Ureter (tissue), 1 donor: ENCODE data around the gene ELAVL2. TPM values are rescaled to one million over a fixed set of nuclear protein-coding genes. Genes with fewer than 3 reads are reported as not detected.

Experiments
- DNase-seq: peaks from one replicate; pipeline ENCODE4 v3.0.0-alpha.2; 2020; ENCODE audit warnings: low spot score
- total RNA-seq: library from RNA; stranded (reverse); gene quantifications from one replicate; pipeline ENCODE4 v1.2.4, GENCODE V29; 2023
- donor health status: DM: yes; HTN: yes; CAD: no.

Gene ELAVL2
- total RNA-seq, 1 donor from 2014 or later = 0.29 TPM

DNA sequence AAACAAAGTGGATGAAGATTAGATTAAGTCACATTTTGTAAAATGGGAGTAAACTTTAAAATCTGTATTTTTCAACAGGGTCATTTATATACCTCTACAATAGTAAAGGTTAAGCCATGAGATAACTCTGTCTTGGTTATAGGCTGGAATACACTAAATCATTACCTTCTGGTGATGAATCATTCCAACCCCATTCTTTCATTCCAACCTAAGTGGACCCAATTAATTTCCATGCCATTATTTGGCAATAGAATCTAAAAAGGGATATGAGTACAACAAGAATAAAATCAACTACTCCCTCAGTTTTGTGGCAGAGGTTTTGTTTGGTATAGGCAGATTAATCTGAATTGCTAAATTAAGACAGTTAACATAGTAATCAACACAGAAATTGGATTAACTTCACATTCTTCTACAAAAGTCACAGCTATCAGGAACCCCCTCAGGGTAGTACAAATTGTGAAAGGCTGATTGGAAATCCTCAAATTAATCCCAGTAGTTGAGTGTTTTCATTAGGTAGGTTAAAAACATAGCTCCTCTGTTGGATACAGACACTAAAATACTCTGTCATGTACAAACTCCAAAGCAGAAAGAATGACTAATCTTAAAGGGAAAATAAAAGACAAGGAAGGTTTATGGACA, 54.2 kb downstream of the ELAVL2 start:
- no peak for DNase-seq

DNA sequence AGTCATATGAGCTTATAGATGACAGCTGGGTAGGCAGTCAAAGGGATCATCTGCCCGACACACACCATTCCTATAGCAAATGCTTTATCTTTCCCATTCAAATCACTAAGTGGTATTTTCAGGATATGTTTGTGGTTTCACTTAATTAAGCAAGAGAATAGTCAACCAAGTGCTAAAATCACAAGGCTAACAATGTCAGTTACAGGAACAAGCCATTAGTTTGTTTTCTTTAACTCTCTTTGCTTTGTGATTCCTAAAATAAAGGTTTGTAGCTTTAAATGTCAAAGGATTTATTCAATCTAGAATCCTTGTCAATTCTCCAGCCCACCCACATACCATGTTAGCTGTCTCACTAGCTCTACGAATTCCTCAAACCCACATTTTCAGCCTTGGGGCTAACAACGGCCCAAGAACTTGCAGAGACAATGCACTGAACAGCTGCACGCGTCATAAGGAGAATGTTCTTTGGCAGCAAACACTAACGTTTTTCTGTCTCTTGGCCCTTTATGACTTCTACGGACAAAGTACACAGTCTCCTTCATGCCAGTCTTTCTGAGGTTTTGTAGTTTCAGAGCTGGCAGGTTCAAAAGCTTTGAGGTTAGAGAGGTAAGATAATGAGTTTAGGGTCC, 56.6 kb downstream of the ELAVL2 start:
- no peak for DNase-seq

DNA sequence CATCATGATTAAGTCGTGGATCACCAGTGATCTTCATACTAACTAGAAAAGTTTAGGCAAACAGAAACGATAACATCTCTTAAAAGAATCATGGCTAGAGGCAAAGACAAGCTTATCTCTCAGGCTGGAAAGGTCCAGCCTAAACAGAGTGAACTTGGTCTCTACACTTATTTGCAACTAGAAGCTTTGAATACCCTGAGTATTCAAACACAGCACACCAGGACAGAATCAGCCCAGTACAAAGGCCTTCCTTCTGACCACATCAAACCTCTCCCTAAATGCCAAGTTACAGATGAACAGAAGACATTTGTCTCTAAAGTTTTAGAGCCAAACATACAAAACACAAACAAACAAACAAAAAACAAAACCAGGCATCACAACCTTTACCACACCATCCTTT, 57.2 kb downstream of the ELAVL2 start:
- no peak for DNase-seq

DNA sequence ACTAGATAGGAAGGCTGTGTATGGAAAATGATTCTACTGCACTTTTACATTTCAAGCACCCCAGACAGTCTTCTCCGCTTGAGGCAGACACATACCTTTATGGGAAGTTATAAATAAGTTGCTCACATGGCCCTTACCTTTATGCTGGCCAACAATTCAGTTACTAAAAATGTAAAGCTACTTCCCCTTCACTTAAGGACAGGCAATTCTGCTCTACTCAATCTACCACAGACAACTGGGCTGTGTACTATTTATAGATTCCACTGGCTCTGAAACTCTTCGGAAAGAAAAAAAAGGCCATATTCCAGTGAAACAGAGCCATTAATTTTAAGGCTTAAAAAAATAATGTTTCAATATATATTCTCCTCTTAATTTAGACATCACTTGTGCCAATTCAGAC, 59.4 kb downstream of the ELAVL2 start:
- DNase-seq = no peak

DNA sequence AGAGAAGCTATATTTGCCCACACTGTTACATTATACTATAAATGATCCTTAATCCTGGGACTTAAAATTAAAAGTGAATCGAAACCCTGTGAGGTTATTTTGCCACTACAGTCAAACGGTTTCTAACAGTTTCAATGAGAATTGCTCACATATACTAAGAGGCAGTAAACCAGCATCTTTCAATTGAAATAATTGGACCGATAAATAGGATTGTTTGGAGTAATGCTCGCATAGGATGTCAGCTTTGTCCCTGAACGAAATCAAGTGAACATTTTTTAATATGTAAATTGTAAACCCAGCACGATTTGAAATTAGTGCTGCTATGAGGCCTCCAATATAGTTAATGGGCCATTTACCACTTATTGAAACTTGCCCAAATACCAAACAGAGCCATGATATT, 60.5 kb downstream of the ELAVL2 start:
- no peak for DNase-seq

DNA sequence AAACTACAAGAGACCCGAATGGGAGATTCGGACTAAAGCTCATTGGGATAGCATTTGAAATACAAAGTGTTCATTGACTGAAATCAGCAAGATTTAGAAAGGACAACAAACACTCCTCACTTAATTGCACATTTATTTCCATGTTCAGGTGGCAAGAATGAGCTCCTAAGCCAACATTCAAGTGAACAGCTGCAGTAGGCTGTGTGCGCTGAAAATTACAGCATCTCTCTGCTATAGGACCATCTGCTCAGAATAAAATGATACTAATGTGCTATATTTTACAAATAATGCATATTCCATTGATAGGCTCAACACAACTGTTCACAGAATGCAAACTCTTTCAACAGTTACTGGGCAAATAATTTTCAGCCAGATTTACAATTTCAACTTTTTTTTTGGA, 61.8 kb downstream of the ELAVL2 start:
- no peak for DNase-seq

DNA sequence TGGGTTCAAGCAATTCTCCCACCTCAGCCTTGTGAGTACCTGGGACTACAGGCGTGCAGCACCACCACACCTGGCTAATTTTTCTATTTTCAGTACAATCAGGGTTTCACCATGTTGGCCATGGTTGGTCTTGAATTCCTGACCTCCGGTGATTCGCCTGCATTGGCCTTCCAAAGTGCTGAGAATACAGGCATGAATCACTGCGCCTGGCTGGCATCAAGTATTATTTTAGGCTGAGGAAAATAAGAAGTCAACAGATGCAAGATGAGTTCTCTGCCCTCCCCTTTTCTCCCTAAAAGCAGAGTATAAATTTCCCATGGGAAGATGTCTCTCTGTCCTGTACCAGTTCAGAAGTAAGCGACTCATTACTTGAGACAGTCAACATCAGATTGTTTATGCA, 71.5 kb downstream of the ELAVL2 start:
- no peak for DNase-seq

DNA sequence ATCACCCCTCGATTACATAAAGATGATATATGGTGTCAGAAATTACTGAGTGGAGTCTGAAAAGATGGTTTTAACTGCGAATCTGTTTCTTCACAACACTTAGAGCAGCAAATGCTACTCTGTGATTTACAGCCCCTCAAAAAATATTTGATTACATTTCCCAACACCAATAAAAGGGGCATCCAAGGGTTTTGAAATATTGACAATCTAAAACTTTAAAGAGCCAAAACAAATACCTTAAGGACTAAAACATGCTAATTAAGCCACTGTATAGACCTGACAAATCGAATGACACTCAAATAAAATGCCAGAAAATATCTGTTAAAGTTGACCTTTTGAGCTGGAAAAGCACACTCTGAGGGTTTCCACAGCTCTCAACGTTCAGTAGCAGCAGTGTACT, 73.2 kb downstream of the ELAVL2 start:
- DNase-seq = no peak

DNA sequence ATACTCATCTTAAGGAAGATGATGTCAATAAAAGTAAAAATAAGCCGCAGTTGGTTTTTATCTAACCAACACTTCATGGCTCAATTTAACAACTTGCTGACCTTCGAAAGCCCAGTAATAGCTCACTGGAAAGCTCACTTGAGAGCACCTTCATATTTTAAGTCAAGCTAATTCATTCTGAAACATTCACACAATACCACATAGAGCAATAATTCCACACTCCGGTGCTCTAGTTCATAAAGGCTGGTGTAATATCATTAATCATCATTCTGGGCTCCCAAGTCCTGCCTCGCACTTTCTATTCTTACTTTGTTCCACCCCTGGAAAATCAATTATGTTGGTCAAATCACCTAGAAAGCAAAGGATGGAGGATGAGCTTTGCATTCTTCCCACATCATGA, 74.4 kb downstream of the ELAVL2 start:
- no peak for DNase-seq

DNA sequence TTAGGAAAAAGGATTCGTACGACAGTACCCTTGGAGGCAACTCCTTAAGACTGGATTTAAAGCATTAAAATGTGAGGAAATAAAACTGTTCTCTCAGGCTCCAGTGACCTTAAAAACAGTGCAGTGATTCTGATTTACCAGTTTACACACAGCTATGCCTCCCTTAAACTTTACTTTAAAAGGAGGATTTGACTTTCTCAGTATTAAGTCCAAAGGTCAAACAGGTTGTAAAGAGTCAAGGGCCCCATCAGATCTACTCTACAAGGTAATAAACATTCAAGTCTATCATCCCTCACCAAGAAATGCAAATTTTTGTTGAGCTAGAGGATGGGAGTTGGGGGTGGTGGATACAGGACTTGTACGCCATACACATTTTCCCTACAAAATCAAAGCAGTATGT, 75.2 kb downstream of the ELAVL2 start:
- DNase-seq = no peak

DNA sequence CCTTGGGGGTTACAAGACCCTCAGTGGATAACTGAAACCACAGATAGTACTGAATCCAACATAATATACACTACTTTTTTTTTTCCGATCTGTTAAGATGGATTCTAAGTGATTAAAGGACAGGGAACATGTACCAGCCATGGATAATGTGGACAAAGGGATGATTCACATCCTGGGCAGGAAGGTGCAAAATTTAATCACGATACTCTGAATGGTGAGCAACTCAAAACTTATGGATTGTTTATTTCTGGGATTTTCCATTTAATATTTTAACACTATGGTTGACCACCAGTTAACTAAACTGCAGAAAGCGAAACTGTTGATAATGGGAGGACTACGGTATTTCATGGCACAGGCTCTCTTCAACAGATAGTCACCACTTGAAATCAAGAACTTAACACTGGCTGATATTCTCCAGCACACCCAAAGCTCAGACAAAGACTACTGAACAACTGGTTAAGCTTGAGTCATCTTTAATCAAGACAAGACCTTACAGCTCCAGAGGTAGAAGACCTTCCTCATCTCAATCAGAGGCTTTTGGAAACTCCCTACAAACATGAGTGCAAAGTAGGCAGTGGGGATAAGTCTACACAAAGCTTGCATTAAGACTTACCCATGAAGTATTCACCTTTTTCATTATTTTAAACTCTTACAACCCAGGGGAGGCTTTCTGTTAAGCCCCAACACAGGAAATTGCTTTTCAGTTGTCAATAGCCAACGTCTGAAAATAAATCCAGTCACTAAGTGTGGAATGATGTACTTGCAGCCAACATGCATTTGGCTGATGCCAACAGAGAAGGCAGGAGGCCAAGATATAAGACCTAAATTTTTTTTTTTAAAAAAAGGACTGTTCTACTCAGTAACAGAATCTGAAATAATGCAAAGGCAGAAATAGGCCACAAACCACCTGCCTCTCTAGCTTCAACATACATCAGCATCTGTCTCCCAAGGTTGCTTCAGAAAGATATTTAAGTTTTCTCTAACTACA, 78.7 kb downstream of the ELAVL2 start:
- DNase-seq = no peak

DNA sequence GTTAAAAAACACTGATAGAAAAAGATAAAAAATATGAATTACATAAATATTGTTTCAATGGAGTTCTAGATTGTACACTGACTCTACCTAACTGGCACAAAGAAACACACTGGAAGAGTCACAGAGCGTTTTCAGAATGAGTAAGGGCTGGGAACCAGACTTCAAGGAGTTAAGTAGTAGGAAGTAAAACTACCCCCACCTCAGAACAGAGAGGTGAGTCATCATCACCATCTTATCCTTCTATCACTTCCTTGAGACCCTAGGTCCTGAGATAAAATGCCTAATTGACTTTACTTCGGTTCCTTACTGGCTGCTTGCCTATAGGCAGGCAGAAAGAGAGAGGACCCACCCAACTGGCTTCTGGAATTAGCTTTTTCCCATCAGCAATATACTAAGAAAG, 79.7 kb downstream of the ELAVL2 start:
- no peak for DNase-seq

DNA sequence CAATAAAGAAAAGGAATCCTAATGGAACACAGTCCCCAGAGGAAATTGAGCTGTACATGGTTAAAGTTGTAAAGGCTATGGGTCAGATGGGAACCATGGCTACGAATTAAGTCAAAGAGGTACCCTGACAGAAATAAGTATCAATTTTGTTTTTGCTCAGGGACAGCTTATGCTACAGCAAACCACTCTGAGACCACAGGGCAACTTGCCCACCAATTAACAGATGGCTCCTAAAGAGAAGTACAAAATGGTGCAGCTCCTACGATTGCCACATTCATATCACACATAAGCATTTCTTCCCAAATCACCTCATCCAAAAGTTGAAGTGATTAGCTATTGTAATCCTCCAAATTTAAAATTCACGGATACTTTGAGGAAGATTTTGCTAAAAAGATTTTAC, 83.0 kb downstream of the ELAVL2 start:
- DNase-seq = no peak

DNA sequence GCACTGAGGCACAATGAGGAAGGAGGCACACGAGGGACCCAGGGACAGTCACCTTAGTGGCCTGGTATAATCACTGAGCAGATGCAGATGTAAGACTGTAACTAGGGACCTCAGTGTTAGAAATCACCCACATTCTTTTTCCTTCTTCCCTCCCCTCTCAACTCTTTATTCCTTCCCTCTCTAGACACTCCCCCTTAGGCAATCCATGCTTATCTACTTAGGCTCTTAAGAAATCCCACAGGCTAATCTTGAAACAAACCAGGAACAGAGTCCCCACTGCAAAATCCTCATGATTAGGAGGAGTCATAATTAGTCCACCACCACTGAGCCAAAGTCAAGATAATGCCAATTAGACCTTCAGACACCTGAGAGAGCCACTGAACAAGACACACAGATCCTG, 84.7 kb downstream of the ELAVL2 start:
- DNase-seq = no peak

DNA sequence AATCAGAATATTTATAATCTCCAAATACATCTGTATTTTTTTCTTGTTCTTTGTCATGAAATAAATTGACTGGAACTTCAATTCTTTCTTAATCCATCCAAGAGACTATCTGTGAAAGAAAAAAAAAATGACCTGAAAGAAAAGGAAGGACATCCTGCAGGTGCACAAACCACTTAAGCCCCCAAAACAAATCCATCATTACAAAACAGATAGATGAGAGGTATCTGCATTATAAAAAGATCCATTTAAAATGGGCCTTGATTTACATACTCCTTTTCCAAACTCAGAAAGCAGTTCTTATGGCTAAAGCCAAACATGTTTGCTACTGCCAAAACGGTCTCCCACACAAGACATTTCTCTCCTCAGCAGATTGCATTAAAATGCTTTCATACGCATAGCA, 85.5 kb downstream of the ELAVL2 start:
- DNase-seq = no peak

DNA sequence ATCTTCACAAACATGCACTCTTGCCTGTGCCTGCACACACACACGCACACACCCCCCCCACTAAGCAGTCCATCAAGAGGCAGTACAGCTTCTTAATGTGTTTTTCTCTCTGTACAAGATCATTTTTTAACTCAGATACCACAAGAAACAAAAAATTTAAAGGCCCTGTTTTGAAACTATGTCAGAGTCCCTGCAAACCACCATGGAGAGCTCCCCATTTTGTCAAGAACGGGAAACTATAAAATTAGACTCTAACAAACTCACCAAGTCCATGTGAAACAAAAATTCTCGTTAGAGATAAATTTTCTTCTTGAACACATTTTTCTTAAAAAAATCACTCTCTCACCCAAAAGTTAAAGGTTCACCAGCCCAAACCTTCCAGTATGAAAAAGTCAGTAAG, 86.3 kb downstream of the ELAVL2 start:
- no peak for DNase-seq

DNA sequence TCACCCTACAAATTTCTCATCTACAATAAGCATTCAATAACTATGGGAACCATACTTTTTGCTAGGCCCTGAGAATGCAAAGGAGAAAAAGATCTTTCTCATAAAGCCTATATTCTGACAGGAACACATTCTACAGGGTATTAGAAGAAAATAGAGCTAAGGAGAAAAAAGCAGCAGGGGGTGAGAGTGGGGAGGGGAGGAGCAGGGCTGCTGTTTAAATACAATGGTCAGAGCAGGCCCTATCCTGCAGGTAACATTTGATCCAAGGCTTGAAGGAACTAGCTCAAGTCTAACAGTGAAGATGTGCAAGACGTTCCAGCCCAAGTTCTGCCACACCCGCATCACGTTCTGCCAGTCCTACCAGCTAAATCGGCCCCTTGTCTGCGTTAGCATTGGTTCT, 89.7 kb downstream of the ELAVL2 start:
- DNase-seq = no peak

DNA sequence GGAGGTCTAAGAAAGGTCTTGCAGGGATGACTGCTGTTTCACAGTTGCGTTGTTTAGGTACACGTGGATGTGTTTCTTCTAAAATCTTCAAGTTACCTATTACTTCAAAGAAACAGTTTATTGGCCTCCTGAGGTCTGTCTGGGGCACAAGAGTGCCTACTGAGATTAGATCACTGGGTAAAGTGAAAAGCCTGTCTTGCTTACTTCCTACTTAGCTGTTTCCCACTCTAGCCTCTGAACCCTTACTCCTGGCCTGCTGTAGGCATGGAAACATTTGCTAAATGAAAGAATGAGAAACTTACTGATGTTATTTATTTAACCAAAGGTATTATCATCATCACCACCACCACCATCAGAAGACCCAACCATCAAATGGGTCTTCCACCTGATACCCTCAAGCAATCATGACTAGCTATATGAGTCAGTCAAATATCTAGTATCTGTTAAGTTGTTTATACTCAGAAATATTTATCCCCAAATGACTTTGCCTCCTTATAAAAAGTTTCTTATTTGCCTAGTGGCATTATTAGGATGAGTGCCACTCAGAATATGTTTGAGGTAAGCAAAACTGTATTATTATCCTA, 92.5 kb downstream of the ELAVL2 start:
- DNase-seq = no peak

DNA sequence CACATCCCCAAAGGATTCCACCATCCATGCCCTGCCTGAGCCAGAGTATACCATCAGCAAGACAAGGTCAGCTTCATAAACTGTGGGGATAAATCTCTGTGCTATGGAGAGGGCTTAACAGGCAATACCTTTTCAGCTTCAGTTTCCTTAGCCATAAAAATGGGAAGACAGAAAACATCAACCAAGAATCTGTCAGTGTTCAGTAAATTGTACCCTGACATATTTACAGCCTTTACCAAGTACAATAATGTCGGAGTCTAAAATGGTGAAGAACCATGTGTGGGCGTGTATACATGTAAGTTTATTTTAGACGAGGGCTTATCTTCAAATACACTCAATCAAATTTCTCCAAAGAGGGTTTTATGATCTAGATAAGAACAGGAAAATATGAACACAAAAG, 94.7 kb downstream of the ELAVL2 start:
- DNase-seq = no peak

DNA sequence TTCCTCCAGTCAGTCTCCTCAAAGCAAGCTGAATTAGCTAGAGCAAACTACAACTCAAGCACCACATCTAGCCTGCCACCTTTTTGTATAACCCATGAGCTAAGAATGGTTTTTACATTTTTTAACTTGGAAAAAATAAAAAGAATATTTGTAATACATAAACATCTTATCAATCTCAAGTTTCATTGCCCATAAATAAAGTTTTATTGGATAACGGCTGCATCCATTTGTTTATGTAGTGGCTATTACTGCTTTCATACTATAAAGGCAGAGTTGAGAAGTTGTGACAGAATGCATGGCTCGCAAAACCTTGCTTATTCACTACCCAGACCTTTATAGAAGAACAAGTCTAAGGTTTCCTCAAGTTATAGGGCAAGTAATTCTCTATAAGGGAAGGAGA, 95.7 kb downstream of the ELAVL2 start:
- DNase-seq = no peak

DNA sequence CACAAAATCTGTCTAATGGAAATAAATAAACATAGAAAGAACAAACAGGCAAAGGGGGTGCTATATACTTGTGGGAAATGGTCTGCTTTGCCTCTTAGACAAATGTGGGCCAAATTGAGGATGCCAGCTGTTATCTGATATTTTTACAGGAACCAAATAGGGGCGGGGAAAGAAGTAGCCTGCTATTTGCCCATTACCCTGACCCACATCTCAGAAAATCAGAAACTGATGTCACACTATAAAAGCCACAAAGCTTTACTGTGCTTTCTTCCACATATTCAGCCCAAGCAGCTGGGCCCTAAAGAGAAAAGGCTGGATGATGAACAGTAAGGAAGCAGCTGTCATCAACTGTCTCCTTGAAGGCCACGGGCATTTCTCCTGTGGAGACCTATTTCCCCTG, 97.3 kb downstream of the ELAVL2 start:
- DNase-seq = no peak

DNA sequence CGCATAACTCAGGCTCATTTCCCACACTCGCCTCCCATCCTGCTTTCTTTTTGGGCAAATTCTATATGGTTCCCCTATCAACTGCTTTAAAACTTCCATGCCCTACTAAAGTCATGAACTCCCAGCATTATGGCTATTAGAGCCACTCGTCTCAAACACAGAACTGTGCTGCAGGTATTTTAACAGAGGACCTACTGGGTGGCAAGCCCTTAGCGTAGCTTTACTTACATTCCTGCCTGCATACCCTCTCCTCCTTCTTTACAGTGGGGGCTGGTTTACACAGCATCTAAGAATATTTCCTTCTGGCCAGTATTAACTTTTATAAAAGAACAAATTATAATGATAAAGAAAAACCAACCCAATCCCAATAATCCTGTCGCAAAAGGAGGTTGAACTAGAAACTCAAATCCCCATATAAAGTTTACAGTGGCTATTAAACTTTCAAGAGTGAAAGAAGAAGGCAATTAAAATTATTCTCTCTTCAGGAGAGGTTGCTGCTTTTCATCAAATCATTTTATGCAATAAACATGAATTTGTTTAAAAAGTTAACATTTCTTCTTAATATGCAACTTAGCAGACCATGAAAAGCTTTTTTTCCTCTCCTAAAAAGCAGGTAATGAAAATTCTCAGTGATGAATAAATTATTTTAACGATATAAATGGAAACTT, 100.6 kb downstream of the ELAVL2 start:
- no peak for DNase-seq
